GM23248 (cell line): ENCODE results near the gene ARF6. TPM values are rescaled to one million over a fixed set of nuclear protein-coding genes. Genes with fewer than 3 reads are reported as not detected.
"Not testable (repeated sequence)": the region's sequence is repeated elsewhere in the genome, so short reads cannot be mapped to it uniquely, and the experiment has no call there.

Experiments used
- DNase-seq: peaks from one replicate; pipeline ENCODE4 v3.0.0-alpha.2; 2015
- H2AFZ ChIP-seq: fragments of 200-600 bp; sonication (generic); 2 replicates; pipeline ENCODE4 v1.6.1; 2016; ENCODE audit warnings: antibody characterized with exemption
- H3F3A ChIP-seq: fragments of 200-600 bp; sonication (generic); 2 replicates; pipeline ENCODE4 v1.6.1; 2016; ENCODE audit warnings: mild to moderate bottlenecking, antibody characterized with exemption, mixed run types; ENCODE audit not compliant: insufficient read depth
- H3K27ac ChIP-seq: fragments of 200-600 bp; sonication (generic); 2 replicates; pipeline ENCODE4 v1.5.1; 2016; ENCODE audit warnings: mild to moderate bottlenecking
- H3K27me3 ChIP-seq: fragments of 200-600 bp; sonication (generic); replicated peaks from 2 replicates; pipeline ENCODE4 v1.6.1; 2016; ENCODE audit warnings: mild to moderate bottlenecking; ENCODE audit not compliant: insufficient read depth
- H3K36me3 ChIP-seq: fragments of 200-600 bp; sonication (generic); 2 replicates; pipeline ENCODE4 v1.6.1; 2016; ENCODE audit warnings: low read depth, mild to moderate bottlenecking
- H3K4me1 ChIP-seq: fragments of 200-600 bp; sonication (generic); 2 replicates; pipeline ENCODE4 v1.6.1; 2016; ENCODE audit warnings: mild to moderate bottlenecking; ENCODE audit not compliant: insufficient read depth
- H3K4me2 ChIP-seq: fragments of 200-600 bp; sonication (generic); one replicate; pipeline ENCODE4 v1.6.1; 2016; ENCODE audit warnings: mild to moderate bottlenecking; ENCODE audit not compliant: unreplicated experiment
- H3K4me3 ChIP-seq: fragments of 200-600 bp; sonication (generic); 2 replicates; pipeline ENCODE4 v1.5.1; 2016; ENCODE audit warnings: mild to moderate bottlenecking
- H3K79me2 ChIP-seq: fragments of 200-600 bp; sonication (generic); 2 replicates; pipeline ENCODE4 v1.6.1; 2016; ENCODE audit warnings: mild to moderate bottlenecking; ENCODE audit not compliant: insufficient read depth
- H3K9ac ChIP-seq: fragments of 200-600 bp; sonication (generic); 2 replicates; pipeline ENCODE4 v1.6.1; 2016; ENCODE audit warnings: mild to moderate bottlenecking
- H3K9me2 ChIP-seq: fragments of 200-600 bp; sonication (generic); 2 replicates; pipeline ENCODE4 v1.6.1; 2016; ENCODE audit warnings: mixed run types, mild to moderate bottlenecking, moderate library complexity; ENCODE audit not compliant: insufficient read depth
- H3K9me3 ChIP-seq: fragments of 200-600 bp; sonication (generic); one replicate; pipeline ENCODE4 v1.6.1; 2017; ENCODE audit warnings: low read depth
- H4K20me1 ChIP-seq: fragments of 200-600 bp; sonication (generic); 2 replicates; pipeline ENCODE4 v1.6.0; 2016; ENCODE audit not compliant: insufficient read depth
- EZH2 ChIP-seq: fragments of 200-600 bp; sonication (generic); IDR thresholded peaks from 2 replicates; pipeline ENCODE4 v1.6.1; 2018; ENCODE audit warnings: antibody characterized with exemption, mild to moderate bottlenecking; ENCODE audit not compliant: insufficient read depth, poor library complexity, severe bottlenecking
- EZH2phosphoT487 ChIP-seq: fragments of 200-600 bp; sonication (generic); IDR thresholded peaks from 2 replicates; pipeline ENCODE4 v1.6.1; 2018; ENCODE audit warnings: antibody characterized with exemption, moderate library complexity, mild to moderate bottlenecking, low read depth; ENCODE audit not compliant: insufficient read depth
- WGBS, 2 experiments: methylation state at CpG; one replicate each; pipeline ENCODE4 v1.1.6; 2015 to 2017; ENCODE audit warnings: low lambda C conversion rate in 2 of 2, low coverage in 1 of 2; ENCODE audit errors: missing lambda C conversion rate in 2 of 2; 5-methylcytosine and 5-hydroxymethylcytosine counted together
- in situ Hi-C: fragments of 300-500 bp; cut with MboI; formaldehyde crosslinking; loops from 2 replicates; pipeline ENCODE4 v1.15.0; 2020
- polyA plus RNA-seq: library from polyadenylated mRNA; unstranded; fragments of >200 nt; fragmentation: Nextera tagmentation; extraction: Ambion mirVana; gene quantifications from 2 replicates; pipeline ENCODE4 v1.2.1, GENCODE V29; 2016
- total RNA-seq: library from RNA; depleted of rRNA; stranded (reverse); fragments of >200 nt; shearing (Covaris generic); gene quantifications from 2 replicates; pipeline ENCODE4 v1.2.3, GENCODE V29; 2014

The ARF6 gene
- total and polyA plus RNA-seq, 2 experiments from 2014 or later, result 92.5 to 120 TPM

- H4K20me1 ChIP-seq, result peaks cover 12% of the 10 kb centered on the region; the same call in 1 of the 2 replicates
- H3K9me3 ChIP-seq, result no peaks in the 10 kb centered on the region
- in situ Hi-C loops, result no loop called here
- peaks cover 59% of the 10 kb centered on the region for H3K79me2 ChIP-seq
- 0 to 2% methylated on average over 12 of the region's 12 CpGs for WGBS, 2 experiments
- peaks cover 16% of the 10 kb centered on the region for H3K4me1 ChIP-seq
- H2AFZ ChIP-seq, result peak overlapping the region; percentile 85
- H3K4me2 ChIP-seq, result peak overlapping the region; percentile 94
- H3K4me3 ChIP-seq, result peak overlapping the region; percentile 97
- TF ChIP-seq EZH2phosphoT487 (no peak), EZH2 (no peak)
- H3K27me3 ChIP-seq, result no peaks in the 10 kb centered on the region
- peaks cover 34% of the 10 kb centered on the region for H3K36me3 ChIP-seq
- H3K9me2 ChIP-seq, result no peaks in the 10 kb centered on the region
- DNase-seq, result peak; percentile 92
- H3K27ac ChIP-seq, result peak overlapping the region; percentile 99
- peaks cover 47% of the 10 kb centered on the region for H3F3A ChIP-seq
- peak overlapping the region; percentile 100 for H3K9ac ChIP-seq
Observed at GRCh38 chr14:49892301-49892635, 614 bp upstream of the ARF6 start.

- DNase-seq, result peak; percentile 85
- peak overlapping the region; percentile 100 for H3K9ac ChIP-seq
- H3K27ac ChIP-seq, result peak overlapping the region; percentile 99
- in situ Hi-C loops, result no loop called here
- peak overlapping the region; percentile 97 for H3K4me3 ChIP-seq
- H3K79me2 ChIP-seq, result peaks cover 72% of the 10 kb centered on the region
- H3K9me2 ChIP-seq, result no peaks in the 10 kb centered on the region
- H3K4me2 ChIP-seq, result peak overlapping the region; percentile 100
- H2AFZ ChIP-seq, result no peak overlapping the region
- H3K4me1 ChIP-seq, result peaks cover 29% of the 10 kb centered on the region
- H3K27me3 ChIP-seq, result no peaks in the 10 kb centered on the region
- 1% methylated on average over 78 to 84 of the region's 85 CpGs for WGBS, 2 experiments
- peaks cover 12% of the 10 kb centered on the region; the same call in 1 of the 2 replicates for H4K20me1 ChIP-seq
- TF ChIP-seq EZH2, result no peak
- TF ChIP-seq EZH2phosphoT487, result no peak
- H3K9me3 ChIP-seq, result no peaks in the 10 kb centered on the region
- peaks cover 34% of the 10 kb centered on the region for H3K36me3 ChIP-seq
- peaks cover 60% of the 10 kb centered on the region for H3F3A ChIP-seq
Observed at GRCh38 chr14:49893309-49894213, 679 bp downstream of the ARF6 start.

GRCh38 chr14:49894214-49895107 lies 1.6 kb downstream of the ARF6 start:
- H3F3A ChIP-seq, result peaks cover 69% of the 10 kb centered on the region
- in situ Hi-C loops, DNase-seq, H3K27me3 ChIP-seq, H2AFZ ChIP-seq, H3K9me3 ChIP-seq, H3K9me2 ChIP-seq: not testable (repeated sequence)
- peaks cover 12% of the 10 kb centered on the region; the same call in 1 of the 2 replicates for H4K20me1 ChIP-seq
- peak overlapping the region; percentile 97 for H3K4me3 ChIP-seq
- WGBS, 2 experiments, result 0 to 3% methylated on average over 8 of the region's 8 CpGs
- peaks cover 34% of the 10 kb centered on the region for H3K36me3 ChIP-seq
- peaks cover 81% of the 10 kb centered on the region for H3K79me2 ChIP-seq
- H3K4me1 ChIP-seq, result peaks cover 31% of the 10 kb centered on the region
- peak overlapping the region; percentile 99 for H3K27ac ChIP-seq
- H3K4me2 ChIP-seq, result peak overlapping the region; percentile 100
- H3K9ac ChIP-seq, result peak overlapping the region; percentile 100

GRCh38 chr14:49895480-49895879 lies 2.6 kb downstream of the ARF6 start:
- Histone ChIP-seq H3K4me3 (peak overlapping the region; percentile 97), H3K4me1 (peaks cover 31% of the 10 kb centered on the region), H3K9me3 (no peaks in the 10 kb centered on the region), H3K9me2 (no peaks in the 10 kb centered on the region), H3F3A (peaks cover 75% of the 10 kb centered on the region), H3K79me2 (peaks cover 84% of the 10 kb centered on the region), H3K9ac (peak overlapping the region; percentile 100), H2AFZ (no peak overlapping the region), H3K4me2 (peak overlapping the region; percentile 100), H3K27me3 (no peaks in the 10 kb centered on the region), H3K36me3 (peaks cover 34% of the 10 kb centered on the region), H4K20me1 (peaks cover 12% of the 10 kb centered on the region; the same call in 1 of the 2 replicates), H3K27ac (peak overlapping the region; percentile 99)
- WGBS, 2 experiments, result 26 to 27% methylated on average over 4 of the region's 4 CpGs
- no peak for TF ChIP-seq EZH2
- no peak for TF ChIP-seq EZH2phosphoT487
- in situ Hi-C loops, result no loop called here
- peak; percentile 47 for DNase-seq

- Histone ChIP-seq H3K27ac (peak overlapping the region; percentile 99), H3K79me2 (peaks cover 77% of the 10 kb centered on the region), H3K9ac (peak overlapping the region; percentile 100), H3K4me1 (peaks cover 31% of the 10 kb centered on the region), H3K4me2 (peak overlapping the region; percentile 100), H3K36me3 (peaks cover 34% of the 10 kb centered on the region), H3K4me3 (peak overlapping the region; percentile 97), H3F3A (peaks cover 75% of the 10 kb centered on the region), H4K20me1 (peaks cover 12% of the 10 kb centered on the region; the same call in 1 of the 2 replicates)
- in situ Hi-C loops, H2AFZ ChIP-seq, H3K27me3 ChIP-seq, H3K9me2 ChIP-seq, H3K9me3 ChIP-seq, DNase-seq: not testable (repeated sequence)
Observed at GRCh38 chr14:49896272-49896671, 3.4 kb downstream of the ARF6 start.
